OCI-LY3 (cell line): ENCODE data around the gene SPAG4.

Source experiments
- CTCF ChIP-seq: fragments of 200-600, 300-600 bp; sonication (generic); IDR thresholded peaks from 2 replicates; pipeline ENCODE4 v1.5.1; 2014; ENCODE audit warnings: antibody characterized with exemption, low read length, low read depth
- EZH2phosphoT487 ChIP-seq: fragments of 200-600 bp; shearing (Covaris generic); IDR thresholded peaks from 2 replicates; pipeline ENCODE4 v1.6.1; 2018; ENCODE audit warnings: antibody characterized with exemption, mixed run types, low read depth

GRCh38 chr20:35592339-35592974 lies 23.2 kb upstream of the SPAG4 start:
- TF ChIP-seq CTCF, result no peak
- TF ChIP-seq EZH2phosphoT487, result no peak
